ENCODE measurements around the gene MZT2A. TPM values are rescaled to one million over a fixed set of nuclear protein-coding genes. Genes with fewer than 3 reads are reported as not detected.
A peak's percentile ranks its signal among the peaks of the same experiment; 100 is the strongest.
"Not testable (repeated sequence)": the region's sequence is repeated elsewhere in the genome, so short reads cannot be mapped to it uniquely, and the experiment has no call there.

Gene MZT2A
- total and polyA plus RNA-seq, 2 donors (not counting 1 experiment from before 2014, with no cell fraction given): 30.1 to 88.4 TPM

GRCh38 chr2:131490616-131491468 is 1.4 kb downstream of the MZT2A start:
- Histone ChIP-seq H3K4me2 (ENCODE audit: extremely low read depth, insufficient read depth, low read length) (peak overlapping the region; percentile 71), H3K4me3 (replicated peaks in 1 of 4; ENCODE audit: control extremely low read depth in 1 of 4, insufficient read depth in 1 of 4, low read depth in 3 of 4, low read length in 4 of 4) (peak overlapping the region; percentile 27 to 92 (median 48)), H3K79me2 (ENCODE audit: control insufficient read depth, insufficient read depth, low read length) (peaks cover 46% of the 10 kb centered on the region)
- not testable (repeated sequence) for H2AFZ ChIP-seq (ENCODE audit: low read length); H3K27ac ChIP-seq (ENCODE audit: insufficient read depth, low read length); H3K27me3 ChIP-seq (ENCODE audit: control insufficient read depth, insufficient read depth, low read length); H4K20me1 ChIP-seq (ENCODE audit: control insufficient read depth, extremely low read depth, insufficient read depth, low read length); H3K4me1 ChIP-seq (ENCODE audit: control insufficient read depth, extremely low read depth, insufficient read depth, low read length); H3K9me3 ChIP-seq (ENCODE audit: control insufficient read depth, insufficient read depth, low read depth, low read length); H3K9ac ChIP-seq (ENCODE audit: insufficient read depth, low read length); H3K36me3 ChIP-seq (ENCODE audit: control insufficient read depth, insufficient read depth, low read length)
- DNase-seq (ENCODE audit: low read depth in 2 of 2): peak; percentile 34 to 41

- no peak overlapping the region for H3K4me2 ChIP-seq (ENCODE audit: extremely low read depth, insufficient read depth, low read length)
- peaks cover 2% of the 10 kb centered on the region for H3K36me3 ChIP-seq (ENCODE audit: control insufficient read depth, insufficient read depth, low read length)
- no peak for TF ChIP-seq CTCF (conservative IDR thresholded peaks at IDR 0.05 in 1 of 2, IDR thresholded peaks at IDR 0.05 in 1 of 2; ENCODE audit: low read depth in 1 of 2, low read length in 2 of 2)
- TF ChIP-seq EZH2 (IDR thresholded peaks at IDR 0.05; ENCODE audit: low read length, missing control alignments): no peak
- H3K27ac ChIP-seq (ENCODE audit: insufficient read depth, low read length): no peak overlapping the region
- DNase-seq (ENCODE audit: low read depth in 2 of 2): no peak
- H3K79me2 ChIP-seq (ENCODE audit: control insufficient read depth, insufficient read depth, low read length): peaks cover 23% of the 10 kb centered on the region
- no peaks in the 10 kb centered on the region for H3K27me3 ChIP-seq (ENCODE audit: control insufficient read depth, insufficient read depth, low read length)
- H3K9me3 ChIP-seq (ENCODE audit: control insufficient read depth, insufficient read depth, low read depth, low read length): no peaks in the 10 kb centered on the region
- no peaks in the 10 kb centered on the region for H3K4me1 ChIP-seq (ENCODE audit: control insufficient read depth, extremely low read depth, insufficient read depth, low read length)
- H4K20me1 ChIP-seq (ENCODE audit: control insufficient read depth, extremely low read depth, insufficient read depth, low read length): no peaks in the 10 kb centered on the region
- H3K9ac ChIP-seq (ENCODE audit: insufficient read depth, low read length): no peak overlapping the region
- H3K4me3 ChIP-seq (replicated peaks in 1 of 4; ENCODE audit: control extremely low read depth in 1 of 4, insufficient read depth in 1 of 4, low read depth in 3 of 4, low read length in 4 of 4): no peak overlapping the region
- H2AFZ ChIP-seq (ENCODE audit: low read length): no peak overlapping the region
Observed at GRCh38 chr2:131488306-131489205, 3.6 kb downstream of the MZT2A start.

- H4K20me1 ChIP-seq (ENCODE audit: control insufficient read depth, extremely low read depth, insufficient read depth, low read length); H3K36me3 ChIP-seq (ENCODE audit: control insufficient read depth, insufficient read depth, low read length); H3K9me3 ChIP-seq (ENCODE audit: control insufficient read depth, insufficient read depth, low read depth, low read length); H3K4me2 ChIP-seq (ENCODE audit: extremely low read depth, insufficient read depth, low read length); H3K9ac ChIP-seq (ENCODE audit: insufficient read depth, low read length); H3K4me1 ChIP-seq (ENCODE audit: control insufficient read depth, extremely low read depth, insufficient read depth, low read length); H3K27me3 ChIP-seq (ENCODE audit: control insufficient read depth, insufficient read depth, low read length); H3K4me3 ChIP-seq (replicated peaks in 1 of 4; ENCODE audit: control extremely low read depth in 1 of 4, insufficient read depth in 1 of 4, low read depth in 3 of 4, low read length in 4 of 4); H3K27ac ChIP-seq (ENCODE audit: insufficient read depth, low read length); H2AFZ ChIP-seq (ENCODE audit: low read length); DNase-seq (ENCODE audit: low read depth in 2 of 2): not testable (repeated sequence)
- H3K79me2 ChIP-seq (ENCODE audit: control insufficient read depth, insufficient read depth, low read length): peaks cover 15% of the 10 kb centered on the region
Observed at GRCh38 chr2:131486201-131486902, 5.8 kb downstream of the MZT2A start.

GRCh38 chr2:131484906-131485460 is 7.2 kb downstream of the MZT2A start:
- not testable (repeated sequence) for H4K20me1 ChIP-seq (ENCODE audit: control insufficient read depth, extremely low read depth, insufficient read depth, low read length); H3K36me3 ChIP-seq (ENCODE audit: control insufficient read depth, insufficient read depth, low read length); H3K27me3 ChIP-seq (ENCODE audit: control insufficient read depth, insufficient read depth, low read length); H3K4me3 ChIP-seq (replicated peaks in 1 of 4; ENCODE audit: control extremely low read depth in 1 of 4, insufficient read depth in 1 of 4, low read depth in 3 of 4, low read length in 4 of 4); H3K4me2 ChIP-seq (ENCODE audit: extremely low read depth, insufficient read depth, low read length); DNase-seq (ENCODE audit: low read depth in 2 of 2); H2AFZ ChIP-seq (ENCODE audit: low read length); H3K9ac ChIP-seq (ENCODE audit: insufficient read depth, low read length); H3K4me1 ChIP-seq (ENCODE audit: control insufficient read depth, extremely low read depth, insufficient read depth, low read length); H3K27ac ChIP-seq (ENCODE audit: insufficient read depth, low read length); H3K9me3 ChIP-seq (ENCODE audit: control insufficient read depth, insufficient read depth, low read depth, low read length); H3K79me2 ChIP-seq (ENCODE audit: control insufficient read depth, insufficient read depth, low read length)

- H3K4me2 ChIP-seq (ENCODE audit: extremely low read depth, insufficient read depth, low read length); H3K9me3 ChIP-seq (ENCODE audit: control insufficient read depth, insufficient read depth, low read depth, low read length); H3K27ac ChIP-seq (ENCODE audit: insufficient read depth, low read length); H2AFZ ChIP-seq (ENCODE audit: low read length); H3K36me3 ChIP-seq (ENCODE audit: control insufficient read depth, insufficient read depth, low read length); H3K79me2 ChIP-seq (ENCODE audit: control insufficient read depth, insufficient read depth, low read length); H4K20me1 ChIP-seq (ENCODE audit: control insufficient read depth, extremely low read depth, insufficient read depth, low read length); H3K4me3 ChIP-seq (replicated peaks in 1 of 4; ENCODE audit: control extremely low read depth in 1 of 4, insufficient read depth in 1 of 4, low read depth in 3 of 4, low read length in 4 of 4); DNase-seq (ENCODE audit: low read depth in 2 of 2); H3K4me1 ChIP-seq (ENCODE audit: control insufficient read depth, extremely low read depth, insufficient read depth, low read length); H3K27me3 ChIP-seq (ENCODE audit: control insufficient read depth, insufficient read depth, low read length); H3K9ac ChIP-seq (ENCODE audit: insufficient read depth, low read length): not testable (repeated sequence)
Observed at GRCh38 chr2:131483981-131484820, 8.0 kb downstream of the MZT2A start.
